ENCODE results near the gene VPS37B. TPM values are rescaled to one million over a fixed set of nuclear protein-coding genes. Genes with fewer than 3 reads are reported as not detected.

The VPS37B gene
- total and polyA plus RNA-seq, 5 donors, result 17.9 to 22.2 (median 19.3) TPM

GRCh38 chr12:122929812-122930211 lies 33.9 kb upstream of the VPS37B start:
- Histone ChIP-seq H3K4me3 (ENCODE audit: low read length) (no peak overlapping the region), H3K27ac (ENCODE audit: low read length) (no peak overlapping the region), H3K9me3 (ENCODE audit: control insufficient read depth, low read length) (no peaks in the 10 kb centered on the region), H3K27me3 (ENCODE audit: control insufficient read depth, insufficient read depth) (no peaks in the 10 kb centered on the region), H3K4me1 (ENCODE audit: control insufficient read depth, insufficient read depth, low read length) (no peaks in the 10 kb centered on the region)
- DNase-seq, result no peak
- intact Hi-C loops (cut with DNase I), result no loop called here
- peak in 1 of 2 donors; percentile 34 for ATAC-seq
- 94% methylated on average over 23 of the region's 23 CpGs for WGBS

- H3K27me3 ChIP-seq (ENCODE audit: control insufficient read depth, insufficient read depth), result no peaks in the 10 kb centered on the region
- WGBS, result 91% methylated on average over 14 of the region's 14 CpGs
- no peaks in the 10 kb centered on the region for H3K9me3 ChIP-seq (ENCODE audit: control insufficient read depth, low read length)
- ATAC-seq (no peak), DNase-seq (no peak)
- intact Hi-C loops (cut with DNase I), result no loop called here
- H3K4me3 ChIP-seq (ENCODE audit: low read length), result no peak overlapping the region
- H3K4me1 ChIP-seq (ENCODE audit: control insufficient read depth, insufficient read depth, low read length), result no peaks in the 10 kb centered on the region
- H3K27ac ChIP-seq (ENCODE audit: low read length), result no peak overlapping the region
Observed at GRCh38 chr12:122929148-122929538, 33.2 kb upstream of the VPS37B start.

- ATAC-seq, result no peak
- H3K9me3 ChIP-seq (ENCODE audit: control insufficient read depth, low read length), result no peaks in the 10 kb centered on the region
- no peaks in the 10 kb centered on the region for H3K27me3 ChIP-seq (ENCODE audit: control insufficient read depth, insufficient read depth)
- intact Hi-C loops (cut with DNase I), result no loop called here
- H3K4me1 ChIP-seq (ENCODE audit: control insufficient read depth, insufficient read depth, low read length), result no peaks in the 10 kb centered on the region
- no peak overlapping the region for H3K27ac ChIP-seq (ENCODE audit: low read length)
- DNase-seq, result no peak
- H3K4me3 ChIP-seq (ENCODE audit: low read length), result no peak overlapping the region
- WGBS, result 76% methylated on average over 12 of the region's 12 CpGs
Observed at GRCh38 chr12:122928404-122929147, 32.7 kb upstream of the VPS37B start.

- intact Hi-C loops (cut with DNase I), result no loop called here
- Histone ChIP-seq H3K9me3 (ENCODE audit: control insufficient read depth, low read length) (no peaks in the 10 kb centered on the region), H3K4me3 (ENCODE audit: low read length) (no peak overlapping the region), H3K4me1 (ENCODE audit: control insufficient read depth, insufficient read depth, low read length) (no peaks in the 10 kb centered on the region), H3K27me3 (ENCODE audit: control insufficient read depth, insufficient read depth) (no peaks in the 10 kb centered on the region), H3K27ac (ENCODE audit: low read length) (no peak overlapping the region)
- no peak for ATAC-seq
- DNase-seq, result no peak
- WGBS, result 86% methylated on average over 11 of the region's 11 CpGs
Observed at GRCh38 chr12:122927756-122928403, 32.0 kb upstream of the VPS37B start.

- H3K9me3 ChIP-seq (ENCODE audit: control insufficient read depth, low read length), result no peaks in the 10 kb centered on the region
- no peak for DNase-seq
- ATAC-seq, result no peak
- WGBS, result 79% methylated on average over 8 of the region's 8 CpGs
- intact Hi-C loops (cut with DNase I), result no loop called here
- H3K27ac ChIP-seq (ENCODE audit: low read length), result no peak overlapping the region
- H3K4me1 ChIP-seq (ENCODE audit: control insufficient read depth, insufficient read depth, low read length), result peaks cover 10% of the 10 kb centered on the region
- H3K4me3 ChIP-seq (ENCODE audit: low read length), result no peak overlapping the region
- H3K27me3 ChIP-seq (ENCODE audit: control insufficient read depth, insufficient read depth), result no peaks in the 10 kb centered on the region
Observed at GRCh38 chr12:122921917-122922316, 26.0 kb upstream of the VPS37B start.

- WGBS, result 94% methylated on average over 5 of the region's 5 CpGs
- no peak for DNase-seq
- no peaks in the 10 kb centered on the region for H3K27me3 ChIP-seq (ENCODE audit: control insufficient read depth, insufficient read depth)
- peaks cover 10% of the 10 kb centered on the region for H3K4me1 ChIP-seq (ENCODE audit: control insufficient read depth, insufficient read depth, low read length)
- H3K27ac ChIP-seq (ENCODE audit: low read length), result no peak overlapping the region
- no peak overlapping the region for H3K4me3 ChIP-seq (ENCODE audit: low read length)
- ATAC-seq, result no peak
- no peaks in the 10 kb centered on the region for H3K9me3 ChIP-seq (ENCODE audit: control insufficient read depth, low read length)
- intact Hi-C loops (cut with DNase I), result no loop called here
Observed at GRCh38 chr12:122920687-122921086, 24.8 kb upstream of the VPS37B start.

GRCh38 chr12:122918827-122919226 lies 22.9 kb upstream of the VPS37B start:
- intact Hi-C loops (cut with DNase I), result no loop called here
- H3K4me1 ChIP-seq (ENCODE audit: control insufficient read depth, insufficient read depth, low read length), result peaks cover 10% of the 10 kb centered on the region
- ATAC-seq, result no peak
- H3K4me3 ChIP-seq (ENCODE audit: low read length), result no peak overlapping the region
- no peak for DNase-seq
- WGBS, result 73% methylated on average over 2 of the region's 2 CpGs
- no peaks in the 10 kb centered on the region for H3K9me3 ChIP-seq (ENCODE audit: control insufficient read depth, low read length)
- no peak overlapping the region for H3K27ac ChIP-seq (ENCODE audit: low read length)
- H3K27me3 ChIP-seq (ENCODE audit: control insufficient read depth, insufficient read depth), result no peaks in the 10 kb centered on the region

GRCh38 chr12:122917507-122918121 lies 21.7 kb upstream of the VPS37B start:
- Histone ChIP-seq H3K4me3 (ENCODE audit: low read length) (no peak overlapping the region), H3K4me1 (ENCODE audit: control insufficient read depth, insufficient read depth, low read length) (peaks cover 10% of the 10 kb centered on the region), H3K27ac (ENCODE audit: low read length) (peak overlapping the region; percentile 51), H3K9me3 (ENCODE audit: control insufficient read depth, low read length) (no peaks in the 10 kb centered on the region), H3K27me3 (ENCODE audit: control insufficient read depth, insufficient read depth) (no peaks in the 10 kb centered on the region)
- peak; percentile 54 to 76 (median 70) for DNase-seq
- intact Hi-C loops (cut with DNase I), result no loop called here
- 10% methylated on average over 9 of the region's 9 CpGs for WGBS
- ATAC-seq, result peak; percentile 75 to 79

GRCh38 chr12:122909442-122910288 lies 13.7 kb upstream of the VPS37B start:
- WGBS, result 60% methylated on average over 12 of the region's 12 CpGs
- Histone ChIP-seq H3K9me3 (ENCODE audit: control insufficient read depth, low read length) (no peaks in the 10 kb centered on the region), H3K4me1 (ENCODE audit: control insufficient read depth, insufficient read depth, low read length) (no peaks in the 10 kb centered on the region), H3K4me3 (ENCODE audit: low read length) (no peak overlapping the region), H3K27ac (ENCODE audit: low read length) (peak overlapping the region; percentile 68), H3K27me3 (ENCODE audit: control insufficient read depth, insufficient read depth) (no peaks in the 10 kb centered on the region)
- peak in 1 of 3 donors; percentile 63 for DNase-seq
- intact Hi-C loops (cut with DNase I), result no loop called here
- peak; percentile 84 to 90 for ATAC-seq

- ATAC-seq (peak in 1 of 2 donors; percentile 36), DNase-seq (no peak)
- H3K27me3 ChIP-seq (ENCODE audit: control insufficient read depth, insufficient read depth), result no peaks in the 10 kb centered on the region
- no peak overlapping the region for H3K27ac ChIP-seq (ENCODE audit: low read length)
- intact Hi-C loops (cut with DNase I), result no loop called here
- H3K4me3 ChIP-seq (ENCODE audit: low read length), result no peak overlapping the region
- WGBS, result 81% methylated on average over 6 of the region's 6 CpGs
- H3K9me3 ChIP-seq (ENCODE audit: control insufficient read depth, low read length), result no peaks in the 10 kb centered on the region
- no peaks in the 10 kb centered on the region for H3K4me1 ChIP-seq (ENCODE audit: control insufficient read depth, insufficient read depth, low read length)
Observed at GRCh38 chr12:122908915-122909314, 13.0 kb upstream of the VPS37B start.
